ENCODE results near the gene MARCHF3. TPM values are rescaled to one million over a fixed set of nuclear protein-coding genes. Genes with fewer than 3 reads are reported as not detected.

MARCHF3 gene
- polyA plus RNA-seq, 4 donors = 3.6 to 8.5 (median 5.4) TPM

GRCh38 chr5:126924331-126925033 lies 105.9 kb downstream of the MARCHF3 start:
- Histone ChIP-seq H3K27ac (ENCODE audit: low read depth in 1 of 3, low read length in 2 of 3) (no peak overlapping the region), H3K4me3 (ENCODE audit: low read depth in 1 of 3, low read length in 3 of 3) (no peak overlapping the region), H3K36me3 (ENCODE audit: control insufficient read depth in 3 of 3, insufficient read depth in 2 of 3, low read depth in 1 of 3, low read length in 3 of 3) (no peaks in the 10 kb centered on the region), H3K4me1 (ENCODE audit: control insufficient read depth in 3 of 3, insufficient read depth in 2 of 3, low read depth in 1 of 3, low read length in 2 of 3) (no peaks in the 10 kb centered on the region), H3K27me3 (ENCODE audit: control insufficient read depth in 3 of 3, insufficient read depth in 3 of 3, low read length in 3 of 3) (no peaks in the 10 kb centered on the region), H3K9me3 (ENCODE audit: control insufficient read depth in 2 of 2, insufficient read depth in 1 of 2, low read depth in 1 of 2, low read length in 1 of 2) (no peaks in the 10 kb centered on the region)
- FAIRE-seq = no peak
- 93 to 95% (median 93%) methylated on average over 9 of the region's 9 CpGs for WGBS, 3 donors
- DNase-seq = no peak

- FAIRE-seq (no peak), DNase-seq (no peak)
- Histone ChIP-seq H3K4me3 (ENCODE audit: low read depth in 1 of 3, low read length in 3 of 3) (no peak overlapping the region), H3K36me3 (ENCODE audit: control insufficient read depth in 3 of 3, insufficient read depth in 2 of 3, low read depth in 1 of 3, low read length in 3 of 3) (no peaks in the 10 kb centered on the region), H3K27me3 (ENCODE audit: control insufficient read depth in 3 of 3, insufficient read depth in 3 of 3, low read length in 3 of 3) (no peaks in the 10 kb centered on the region), H3K9me3 (ENCODE audit: control insufficient read depth in 2 of 2, insufficient read depth in 1 of 2, low read depth in 1 of 2, low read length in 1 of 2) (no peaks in the 10 kb centered on the region), H3K27ac (ENCODE audit: low read depth in 1 of 3, low read length in 2 of 3) (no peak overlapping the region), H3K4me1 (ENCODE audit: control insufficient read depth in 3 of 3, insufficient read depth in 2 of 3, low read depth in 1 of 3, low read length in 2 of 3) (peaks cover 0 to 4% (median 0%) of the 10 kb centered on the region in 3 donors)
- WGBS, 3 donors = 92 to 94% (median 92%) methylated on average over 9 of the region's 9 CpGs
These were observed 108.9 kb downstream of the MARCHF3 start for GRCh38 chr5:126921241-126922091.

- DNase-seq (no peak), FAIRE-seq (no peak)
- Histone ChIP-seq H3K4me1 (ENCODE audit: control insufficient read depth in 3 of 3, insufficient read depth in 2 of 3, low read depth in 1 of 3, low read length in 2 of 3) (peaks cover 0 to 4% (median 0%) of the 10 kb centered on the region in 3 donors), H3K36me3 (ENCODE audit: control insufficient read depth in 3 of 3, insufficient read depth in 2 of 3, low read depth in 1 of 3, low read length in 3 of 3) (no peaks in the 10 kb centered on the region), H3K4me3 (ENCODE audit: low read depth in 1 of 3, low read length in 3 of 3) (no peak overlapping the region), H3K27me3 (ENCODE audit: control insufficient read depth in 3 of 3, insufficient read depth in 3 of 3, low read length in 3 of 3) (no peaks in the 10 kb centered on the region), H3K9me3 (ENCODE audit: control insufficient read depth in 2 of 2, insufficient read depth in 1 of 2, low read depth in 1 of 2, low read length in 1 of 2) (no peaks in the 10 kb centered on the region), H3K27ac (ENCODE audit: low read depth in 1 of 3, low read length in 2 of 3) (no peak overlapping the region)
- 66 to 86% (median 77%) methylated on average over 5 of the region's 5 CpGs for WGBS, 3 donors
These were observed 110.1 kb downstream of the MARCHF3 start for GRCh38 chr5:126920291-126920690.

DNA sequence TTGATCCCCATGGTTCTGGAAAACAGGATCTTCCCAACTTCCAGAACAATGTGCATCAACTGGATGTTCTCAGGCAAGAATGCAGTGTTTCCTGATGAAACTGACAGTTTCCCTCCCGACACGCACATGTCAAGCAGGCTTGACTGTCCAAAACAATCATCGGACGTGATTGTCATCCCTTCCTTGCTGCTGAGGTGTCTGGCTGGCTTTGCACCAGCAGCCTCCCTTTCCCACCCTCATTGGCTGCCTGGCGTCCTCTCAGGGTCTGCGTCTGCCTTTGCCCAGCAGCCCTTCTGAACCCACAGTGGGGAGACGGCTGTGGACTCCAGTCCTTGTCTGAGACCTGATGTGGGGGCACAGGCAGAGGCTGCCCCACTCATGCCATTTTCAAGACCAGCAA lies 110.8 kb downstream of the MARCHF3 start:
- Histone ChIP-seq H3K4me1 (ENCODE audit: control insufficient read depth in 3 of 3, insufficient read depth in 2 of 3, low read depth in 1 of 3, low read length in 2 of 3) (peaks cover 0 to 4% (median 0%) of the 10 kb centered on the region in 3 donors), H3K27me3 (ENCODE audit: control insufficient read depth in 3 of 3, insufficient read depth in 3 of 3, low read length in 3 of 3) (no peaks in the 10 kb centered on the region), H3K36me3 (ENCODE audit: control insufficient read depth in 3 of 3, insufficient read depth in 2 of 3, low read depth in 1 of 3, low read length in 3 of 3) (peaks cover 0 to 3% (median 0%) of the 10 kb centered on the region in 3 donors), H3K9me3 (ENCODE audit: control insufficient read depth in 2 of 2, insufficient read depth in 1 of 2, low read depth in 1 of 2, low read length in 1 of 2) (no peaks in the 10 kb centered on the region), H3K27ac (ENCODE audit: low read depth in 1 of 3, low read length in 2 of 3) (no peak overlapping the region), H3K4me3 (ENCODE audit: low read depth in 1 of 3, low read length in 3 of 3) (no peak overlapping the region)
- 85 to 95% (median 88%) methylated on average over 7 of the region's 7 CpGs for WGBS, 3 donors
- no peak for DNase-seq
- no peak for FAIRE-seq

DNA sequence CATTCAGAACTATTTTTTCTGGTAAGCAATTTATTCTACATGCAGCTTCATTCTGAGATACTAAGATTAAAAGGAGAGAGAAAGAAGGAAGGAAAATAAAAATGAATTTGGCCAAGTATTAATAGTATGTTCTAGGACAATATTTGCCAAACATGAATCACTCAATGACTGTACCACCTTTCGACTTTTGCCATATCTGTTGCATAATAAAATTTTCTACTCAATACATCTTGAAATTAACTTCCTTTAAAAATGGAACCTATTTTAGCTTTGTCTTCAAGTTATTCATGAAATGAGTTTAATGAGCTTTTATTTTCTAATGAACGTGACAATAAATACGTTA lies 111.8 kb downstream of the MARCHF3 start:
- 70 to 88% (median 80%) methylated on average over 3 of the region's 3 CpGs for WGBS, 3 donors
- DNase-seq = peak in 1 of 2 donors; percentile 4
- no peak for FAIRE-seq
- Histone ChIP-seq H3K27me3 (ENCODE audit: control insufficient read depth in 3 of 3, insufficient read depth in 3 of 3, low read length in 3 of 3) (no peaks in the 10 kb centered on the region), H3K27ac (ENCODE audit: low read depth in 1 of 3, low read length in 2 of 3) (no peak overlapping the region), H3K4me3 (ENCODE audit: low read depth in 1 of 3, low read length in 3 of 3) (no peak overlapping the region), H3K36me3 (ENCODE audit: control insufficient read depth in 3 of 3, insufficient read depth in 2 of 3, low read depth in 1 of 3, low read length in 3 of 3) (peaks cover 0 to 3% (median 0%) of the 10 kb centered on the region in 3 donors), H3K4me1 (ENCODE audit: control insufficient read depth in 3 of 3, insufficient read depth in 2 of 3, low read depth in 1 of 3, low read length in 2 of 3) (peaks cover 0 to 4% (median 0%) of the 10 kb centered on the region in 3 donors), H3K9me3 (ENCODE audit: control insufficient read depth in 2 of 2, insufficient read depth in 1 of 2, low read depth in 1 of 2, low read length in 1 of 2) (no peaks in the 10 kb centered on the region)

- Histone ChIP-seq H3K4me3 (ENCODE audit: low read depth in 1 of 3, low read length in 3 of 3) (no peak overlapping the region), H3K4me1 (ENCODE audit: control insufficient read depth in 3 of 3, insufficient read depth in 2 of 3, low read depth in 1 of 3, low read length in 2 of 3) (peaks cover 0 to 4% (median 0%) of the 10 kb centered on the region in 3 donors), H3K27ac (ENCODE audit: low read depth in 1 of 3, low read length in 2 of 3) (no peak overlapping the region), H3K27me3 (ENCODE audit: control insufficient read depth in 3 of 3, insufficient read depth in 3 of 3, low read length in 3 of 3) (no peaks in the 10 kb centered on the region), H3K36me3 (ENCODE audit: control insufficient read depth in 3 of 3, insufficient read depth in 2 of 3, low read depth in 1 of 3, low read length in 3 of 3) (peaks cover 0 to 3% (median 0%) of the 10 kb centered on the region in 3 donors), H3K9me3 (ENCODE audit: control insufficient read depth in 2 of 2, insufficient read depth in 1 of 2, low read depth in 1 of 2, low read length in 1 of 2) (no peaks in the 10 kb centered on the region)
- 27 to 62% (median 54%) methylated on average over 9 of the region's 9 CpGs for WGBS, 3 donors
- no peak for FAIRE-seq
- DNase-seq = peak; percentile 26 to 61
These were observed 112.3 kb downstream of the MARCHF3 start for GRCh38 chr5:126917918-126918614.

- 93 to 100% (median 98%) methylated on average over 2 of the region's 2 CpGs for WGBS, 3 donors
- no peaks in the 10 kb centered on the region for H3K9me3 ChIP-seq (ENCODE audit: control insufficient read depth in 2 of 2, insufficient read depth in 1 of 2, low read depth in 1 of 2, low read length in 1 of 2)
- no peak for DNase-seq
- H3K27ac ChIP-seq (ENCODE audit: low read depth in 1 of 3, low read length in 2 of 3) = no peak overlapping the region
- no peak for FAIRE-seq
- peaks cover 0 to 4% (median 0%) of the 10 kb centered on the region in 3 donors for H3K4me1 ChIP-seq (ENCODE audit: control insufficient read depth in 3 of 3, insufficient read depth in 2 of 3, low read depth in 1 of 3, low read length in 2 of 3)
- no peak overlapping the region for H3K4me3 ChIP-seq (ENCODE audit: low read depth in 1 of 3, low read length in 3 of 3)
- H3K36me3 ChIP-seq (ENCODE audit: control insufficient read depth in 3 of 3, insufficient read depth in 2 of 3, low read depth in 1 of 3, low read length in 3 of 3) = peaks cover 0 to 3% (median 0%) of the 10 kb centered on the region in 3 donors
- no peaks in the 10 kb centered on the region for H3K27me3 ChIP-seq (ENCODE audit: control insufficient read depth in 3 of 3, insufficient read depth in 3 of 3, low read length in 3 of 3)
These were observed 114.9 kb downstream of the MARCHF3 start for GRCh38 chr5:126915496-126915895.

DNA sequence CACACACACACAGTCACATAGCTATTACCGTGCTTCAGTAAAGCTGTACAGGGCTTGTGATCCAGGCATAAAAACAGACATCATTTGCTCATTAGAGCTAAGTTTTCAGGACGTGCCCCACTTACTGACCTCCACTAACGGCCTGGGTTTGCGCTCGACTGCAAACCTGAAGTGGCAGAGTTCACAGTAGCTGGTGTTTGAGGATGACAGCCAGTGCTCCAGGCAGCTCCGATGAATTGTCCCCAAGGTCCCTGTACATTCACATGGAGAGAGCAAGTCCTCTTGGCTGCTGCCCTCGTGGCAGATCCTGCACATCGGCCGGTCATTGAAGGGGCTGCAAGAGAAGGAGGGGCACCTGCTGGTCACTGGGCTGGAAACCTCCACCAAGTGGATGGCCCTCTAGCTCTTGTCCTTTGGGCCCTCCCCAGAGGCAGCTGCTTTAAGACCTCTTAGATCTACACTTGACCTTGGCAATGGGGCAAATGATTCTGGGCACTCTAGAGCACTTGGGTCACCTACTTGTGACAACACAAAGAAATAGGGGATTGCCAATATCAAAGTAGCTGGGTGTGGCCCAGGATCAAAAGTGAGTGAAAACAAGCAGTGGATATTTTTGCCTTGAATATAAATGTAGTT lies 115.4 kb downstream of the MARCHF3 start:
- DNase-seq = no peak
- WGBS, 3 donors = 90 to 95% (median 94%) methylated on average over 9 of the region's 9 CpGs
- no peak for FAIRE-seq

More for the DNA sequence above, 115.4 kb downstream of the MARCHF3 start:
- Histone ChIP-seq H3K36me3 (ENCODE audit: control insufficient read depth in 3 of 3, insufficient read depth in 2 of 3, low read depth in 1 of 3, low read length in 3 of 3) (peaks cover 0 to 3% (median 0%) of the 10 kb centered on the region in 3 donors), H3K4me3 (ENCODE audit: low read depth in 1 of 3, low read length in 3 of 3) (no peak overlapping the region), H3K9me3 (ENCODE audit: control insufficient read depth in 2 of 2, insufficient read depth in 1 of 2, low read depth in 1 of 2, low read length in 1 of 2) (no peaks in the 10 kb centered on the region), H3K4me1 (ENCODE audit: control insufficient read depth in 3 of 3, insufficient read depth in 2 of 3, low read depth in 1 of 3, low read length in 2 of 3) (peaks cover 0 to 4% (median 0%) of the 10 kb centered on the region in 3 donors), H3K27me3 (ENCODE audit: control insufficient read depth in 3 of 3, insufficient read depth in 3 of 3, low read length in 3 of 3) (no peaks in the 10 kb centered on the region), H3K27ac (ENCODE audit: low read depth in 1 of 3, low read length in 2 of 3) (no peak overlapping the region)
